IPS-15b (cell line): ENCODE measurements around the gene MYBBP1A.
A peak's percentile ranks its signal among the peaks of the same experiment; 100 is the strongest.

Source experiments
- H3K27me3 ChIP-seq: one replicate; pipeline ENCODE4 v1.6.1; 2013; ENCODE audit warnings: low read length; ENCODE audit not compliant: control insufficient read depth, insufficient read depth
- H3K36me3 ChIP-seq: one replicate; pipeline ENCODE4 v1.6.1; 2013; ENCODE audit warnings: low read length; ENCODE audit not compliant: control insufficient read depth, insufficient read depth
- H3K4me1 ChIP-seq: one replicate; pipeline ENCODE4 v1.6.1; 2013; ENCODE audit warnings: mild to moderate bottlenecking, low read length; ENCODE audit not compliant: control insufficient read depth, insufficient read depth
- H3K4me3 ChIP-seq: one replicate; pipeline ENCODE4 v1.5.1; 2013; ENCODE audit warnings: low read depth, low read length
- H3K9ac ChIP-seq: one replicate; pipeline ENCODE4 v1.6.1; 2013; ENCODE audit warnings: low read depth, mild to moderate bottlenecking, low read length
- H3K9me3 ChIP-seq: one replicate; pipeline ENCODE4 v1.6.1; 2013; ENCODE audit warnings: mild to moderate bottlenecking, low read length; ENCODE audit not compliant: control insufficient read depth, insufficient read depth

MYBBP1A gene

DNA sequence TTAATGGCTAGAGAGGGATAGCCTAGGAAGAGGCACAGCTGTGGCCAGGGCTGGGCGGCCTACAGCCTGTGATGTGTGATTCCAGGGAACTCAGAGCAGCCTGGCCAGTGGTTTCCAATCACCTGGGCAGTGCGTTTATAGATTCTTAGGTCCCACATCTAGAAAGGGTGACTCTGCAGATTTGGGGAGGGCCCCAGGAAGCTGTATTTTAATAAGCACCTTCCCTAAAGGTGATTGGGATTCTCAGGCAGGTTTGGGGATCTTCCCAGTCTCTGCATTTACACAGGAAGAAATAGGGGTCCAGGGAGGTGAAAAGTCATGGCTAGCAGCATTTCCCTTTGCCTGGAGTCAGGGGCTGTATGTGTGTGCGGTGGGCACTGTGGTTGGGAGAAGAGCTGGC is 47.0 kb downstream of the MYBBP1A start:
- Histone ChIP-seq H3K4me3 (no peak overlapping the region), H3K27me3 (no peaks in the 10 kb centered on the region), H3K36me3 (no peaks in the 10 kb centered on the region), H3K9me3 (no peaks in the 10 kb centered on the region), H3K4me1 (peaks cover under 1% of the 10 kb centered on the region), H3K9ac (no peak overlapping the region)

DNA sequence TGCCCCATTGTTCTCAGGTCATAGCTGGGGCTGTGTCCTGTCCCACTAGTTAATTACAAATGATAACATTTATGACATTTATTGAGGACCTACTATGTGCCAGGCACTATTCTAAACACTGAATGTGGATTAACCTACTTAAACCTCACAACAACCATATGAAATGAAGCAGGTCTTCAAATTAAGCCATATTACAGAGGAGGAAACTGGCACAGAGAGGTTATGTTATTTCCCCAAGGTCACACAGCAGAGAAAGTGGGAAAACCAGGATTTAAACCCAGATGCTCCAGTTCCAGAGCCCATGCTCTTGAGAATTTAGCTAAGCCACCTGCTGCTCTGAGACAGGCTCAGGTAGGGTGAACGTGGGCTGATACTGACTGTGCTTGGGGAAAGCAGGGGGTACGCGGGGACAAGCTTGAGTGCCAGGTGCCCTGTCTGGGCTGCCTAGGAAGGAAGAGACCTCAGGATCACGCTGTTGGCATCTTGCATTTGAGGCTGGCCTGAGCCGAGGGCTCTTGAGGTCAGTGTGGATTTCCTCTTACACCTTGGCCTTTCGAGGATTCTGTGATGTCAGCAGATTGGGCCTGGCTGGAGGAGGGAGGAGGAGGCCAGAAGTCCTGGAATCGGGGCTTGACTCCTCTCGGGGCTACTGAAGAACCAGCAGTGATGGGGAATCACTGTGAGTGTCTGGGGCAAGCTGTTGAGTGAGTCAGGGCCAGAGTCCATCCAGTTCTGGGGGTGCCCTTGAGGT is 47.6 kb downstream of the MYBBP1A start:
- Histone ChIP-seq H3K27me3 (no peaks in the 10 kb centered on the region), H3K36me3 (no peaks in the 10 kb centered on the region), H3K9ac (no peak overlapping the region), H3K4me3 (no peak overlapping the region), H3K4me1 (peaks cover 2% of the 10 kb centered on the region), H3K9me3 (no peaks in the 10 kb centered on the region)

DNA sequence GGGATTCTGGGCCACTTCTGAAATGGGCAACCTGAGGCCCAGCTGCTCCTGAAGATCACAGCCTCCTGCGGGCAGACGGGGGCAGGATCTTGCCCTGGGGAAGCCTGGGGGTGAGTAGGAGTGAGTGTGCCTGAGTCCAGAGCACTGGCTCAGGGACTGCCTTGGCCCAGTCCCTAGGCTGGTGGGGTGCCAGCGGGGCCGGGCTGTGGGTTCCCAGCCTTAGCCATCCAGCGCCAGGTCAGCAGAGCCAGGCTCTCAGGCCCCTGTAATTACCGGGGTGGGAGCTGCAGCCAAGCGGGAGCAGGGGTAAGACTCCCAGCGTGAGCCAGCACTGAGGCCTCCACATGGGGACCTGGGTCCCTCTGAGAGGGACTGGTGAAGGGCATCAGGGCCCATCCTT is 48.3 kb downstream of the MYBBP1A start:
- Histone ChIP-seq H3K9me3 (no peaks in the 10 kb centered on the region), H3K9ac (no peak overlapping the region), H3K4me3 (no peak overlapping the region), H3K4me1 (peaks cover 2% of the 10 kb centered on the region), H3K27me3 (no peaks in the 10 kb centered on the region), H3K36me3 (no peaks in the 10 kb centered on the region)

DNA sequence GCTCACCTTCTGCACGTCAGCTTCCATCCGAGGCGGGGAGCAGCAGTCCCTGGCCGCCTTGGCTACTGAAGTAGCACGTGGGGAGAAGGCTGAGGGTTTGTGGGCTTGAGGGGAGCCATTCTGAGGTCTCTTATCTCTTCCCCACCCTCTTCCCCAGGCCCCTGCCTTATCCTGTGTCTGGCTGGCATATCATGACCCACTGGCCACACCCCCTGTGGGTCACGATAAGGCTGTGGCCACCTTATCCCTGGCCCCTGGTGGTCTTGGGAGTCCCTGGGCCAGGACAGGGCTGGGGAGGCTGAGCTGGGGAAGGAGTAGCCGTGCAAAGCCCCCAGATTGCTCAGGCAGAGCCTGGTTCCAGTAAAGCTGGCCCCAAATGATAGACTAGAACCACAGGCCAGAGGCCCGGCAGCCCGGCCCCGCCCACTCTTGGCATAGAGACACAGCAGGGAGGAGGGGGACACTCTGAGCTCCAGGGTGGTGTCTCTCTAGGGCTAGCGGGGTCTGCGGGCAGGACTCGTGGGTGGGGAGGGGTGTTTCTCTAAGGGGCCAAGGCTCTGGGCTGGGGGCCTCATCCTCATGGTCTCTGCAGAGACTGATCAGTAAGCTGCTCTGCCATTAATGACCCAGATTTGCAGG is 48.9 kb downstream of the MYBBP1A start:
- no peaks in the 10 kb centered on the region for H3K9me3 ChIP-seq
- peaks cover 4% of the 10 kb centered on the region for H3K27me3 ChIP-seq
- H3K4me1 ChIP-seq = peaks cover 2% of the 10 kb centered on the region
- H3K4me3 ChIP-seq = no peak overlapping the region
- H3K9ac ChIP-seq = no peak overlapping the region
- H3K36me3 ChIP-seq = no peaks in the 10 kb centered on the region

DNA sequence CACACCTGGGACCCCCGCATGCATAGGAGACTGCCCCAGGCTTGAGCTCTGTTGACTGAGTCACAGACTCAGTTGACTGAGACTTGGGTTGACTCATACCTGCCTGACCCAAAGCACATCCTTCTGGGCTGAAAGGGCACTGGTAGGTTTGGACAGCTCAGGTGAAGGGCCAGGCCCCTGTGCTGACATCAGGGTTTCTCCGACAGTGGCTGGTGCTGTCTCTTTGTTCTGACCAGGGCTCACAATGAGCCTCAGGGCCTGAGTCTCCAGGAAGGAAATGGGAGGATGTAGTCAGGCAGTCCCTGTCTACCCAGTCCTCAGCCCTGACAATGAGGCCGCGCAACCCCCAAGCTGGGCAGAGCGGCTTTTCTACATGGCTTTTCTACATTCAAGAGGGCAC is 50.0 kb downstream of the MYBBP1A start:
- H3K4me3 ChIP-seq = no peak overlapping the region
- no peaks in the 10 kb centered on the region for H3K36me3 ChIP-seq
- H3K4me1 ChIP-seq = peaks cover 2% of the 10 kb centered on the region
- H3K9ac ChIP-seq = no peak overlapping the region
- peaks cover 14% of the 10 kb centered on the region for H3K27me3 ChIP-seq
- H3K9me3 ChIP-seq = no peaks in the 10 kb centered on the region

DNA sequence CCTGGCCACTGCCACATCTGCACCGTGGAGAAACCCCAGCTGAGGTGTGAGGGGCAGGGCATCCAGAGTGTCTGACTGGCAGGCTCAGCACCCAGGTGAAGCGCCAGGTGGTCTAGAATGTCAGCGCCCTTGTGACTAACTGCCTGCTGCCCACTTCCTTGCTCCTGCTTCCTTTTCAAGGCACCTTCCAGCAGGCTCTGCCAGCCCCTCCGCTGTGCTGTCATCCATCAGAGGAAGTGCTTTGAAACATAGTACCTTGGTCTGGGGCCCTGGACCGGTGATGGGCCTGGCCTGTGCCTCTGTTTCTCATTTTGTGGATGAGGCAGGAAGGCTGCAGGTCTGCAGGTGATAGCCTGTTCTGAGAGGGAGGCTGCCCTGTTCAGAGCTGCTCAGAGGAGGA is 51.0 kb downstream of the MYBBP1A start:
- H3K9ac ChIP-seq = no peak overlapping the region
- no peak overlapping the region for H3K4me3 ChIP-seq
- peaks cover 24% of the 10 kb centered on the region for H3K27me3 ChIP-seq
- no peaks in the 10 kb centered on the region for H3K36me3 ChIP-seq
- no peaks in the 10 kb centered on the region for H3K9me3 ChIP-seq
- peaks cover 2% of the 10 kb centered on the region for H3K4me1 ChIP-seq

DNA sequence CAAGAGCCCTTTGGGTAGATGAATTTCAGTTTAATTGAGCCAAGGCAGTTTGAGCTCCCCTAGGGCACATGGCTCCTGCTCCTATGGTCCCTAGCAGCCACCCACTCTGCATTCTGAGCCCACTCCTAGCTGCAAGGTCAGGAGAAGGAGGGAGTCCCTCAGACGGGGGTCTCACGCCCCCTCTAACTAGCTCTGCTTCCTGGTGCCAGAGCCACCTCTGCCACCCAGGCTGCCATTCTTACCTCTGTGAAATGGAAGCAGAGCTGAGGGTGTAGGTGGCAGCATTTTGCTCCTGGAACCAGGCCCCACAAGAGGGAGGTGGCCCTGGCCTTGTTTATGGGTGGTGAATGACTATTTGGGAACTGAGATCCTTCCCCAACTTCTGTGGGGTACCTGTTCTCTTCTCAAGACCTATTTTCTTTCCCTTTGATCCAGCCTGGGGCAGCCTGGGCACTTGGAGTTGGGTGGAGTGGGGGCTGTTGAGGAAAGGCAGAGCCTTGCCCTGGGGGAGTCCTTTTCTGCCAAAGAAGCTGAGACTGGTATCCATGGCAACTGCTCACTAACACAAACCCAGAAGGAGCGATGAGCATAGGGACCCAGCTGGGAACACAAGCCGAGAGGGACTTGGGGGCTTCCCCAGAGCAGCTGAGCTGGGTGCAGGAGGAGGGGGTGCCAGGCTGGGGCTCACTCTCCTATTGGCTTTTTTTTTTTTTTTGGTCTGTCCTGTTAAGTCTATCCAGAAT is 51.7 kb downstream of the MYBBP1A start:
- Histone ChIP-seq H3K9me3 (no peaks in the 10 kb centered on the region), H3K27me3 (peaks cover 24% of the 10 kb centered on the region), H3K4me1 (peaks cover 2% of the 10 kb centered on the region), H3K36me3 (no peaks in the 10 kb centered on the region), H3K9ac (no peak overlapping the region), H3K4me3 (no peak overlapping the region)

DNA sequence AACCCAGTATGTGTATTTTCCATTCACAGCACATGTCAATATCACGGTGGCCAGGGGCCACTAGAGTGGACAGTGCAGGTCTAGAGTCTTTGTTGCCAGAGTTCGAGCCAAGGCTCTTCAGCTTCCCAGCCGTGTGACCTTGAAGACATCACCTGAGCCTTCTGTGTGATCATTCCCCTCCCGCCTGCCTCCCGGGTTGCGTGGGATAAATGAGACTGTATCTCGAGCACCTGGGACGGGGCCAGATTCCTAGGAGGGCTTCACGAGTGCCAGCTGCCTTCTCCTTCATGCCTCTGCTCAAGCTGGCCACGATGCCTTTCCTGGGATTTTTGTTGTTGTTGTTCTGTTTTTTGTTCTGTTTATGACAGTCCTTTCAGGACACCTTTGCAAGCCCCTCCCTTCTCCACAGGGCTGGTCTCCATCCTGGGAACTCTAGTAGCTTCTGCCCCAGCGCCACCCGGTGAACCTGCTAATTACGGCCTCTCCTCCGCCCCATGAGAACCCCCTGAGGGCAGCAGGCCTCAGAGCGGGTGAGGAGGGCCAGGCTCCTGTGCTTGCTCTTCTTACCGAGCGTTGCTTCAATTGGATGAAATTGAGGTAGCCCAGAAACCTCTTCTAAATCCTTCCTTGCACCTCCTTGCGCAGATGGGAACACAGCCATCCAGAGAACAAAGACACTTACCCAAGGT is 52.6 kb downstream of the MYBBP1A start:
- no peak overlapping the region for H3K4me3 ChIP-seq
- H3K36me3 ChIP-seq = no peaks in the 10 kb centered on the region
- H3K9me3 ChIP-seq = no peaks in the 10 kb centered on the region
- no peak overlapping the region for H3K9ac ChIP-seq
- peaks cover 32% of the 10 kb centered on the region for H3K27me3 ChIP-seq
- H3K4me1 ChIP-seq = peaks cover 2% of the 10 kb centered on the region

DNA sequence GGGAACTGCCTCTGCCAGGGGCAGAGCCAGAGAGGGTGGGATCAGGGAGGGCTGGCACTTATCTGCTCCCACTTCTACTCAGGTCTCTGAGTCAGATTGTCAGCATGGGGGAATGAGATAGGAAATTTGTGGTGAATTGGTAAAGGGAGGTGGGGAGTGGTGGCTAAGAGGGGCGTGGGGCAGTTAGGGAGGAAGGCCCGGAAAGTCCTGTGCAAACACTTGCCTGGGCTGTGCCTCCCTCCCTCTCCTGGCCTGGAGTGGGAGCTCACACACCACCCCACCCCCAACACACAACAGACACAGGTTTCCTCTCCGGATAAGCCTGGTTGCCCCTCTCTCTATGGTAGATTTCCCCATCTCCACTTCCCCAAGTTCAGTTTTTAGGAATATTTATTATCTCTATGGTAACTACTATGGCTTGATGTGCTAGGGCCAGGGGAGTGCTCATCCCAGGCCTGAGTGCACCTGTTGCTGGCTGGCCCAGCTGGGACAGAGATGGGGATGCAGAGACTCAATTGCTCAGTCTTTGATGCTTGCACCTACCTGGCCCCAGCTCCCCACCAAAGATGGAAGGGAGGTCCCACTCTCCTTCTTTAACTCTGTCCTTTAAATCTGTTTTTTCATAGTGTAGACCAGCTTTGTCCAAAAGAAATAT is 53.8 kb downstream of the MYBBP1A start:
- no peaks in the 10 kb centered on the region for H3K36me3 ChIP-seq
- no peak overlapping the region for H3K4me3 ChIP-seq
- no peaks in the 10 kb centered on the region for H3K9me3 ChIP-seq
- peaks cover 2% of the 10 kb centered on the region for H3K4me1 ChIP-seq
- peaks cover 38% of the 10 kb centered on the region for H3K27me3 ChIP-seq
- H3K9ac ChIP-seq = no peak overlapping the region

DNA sequence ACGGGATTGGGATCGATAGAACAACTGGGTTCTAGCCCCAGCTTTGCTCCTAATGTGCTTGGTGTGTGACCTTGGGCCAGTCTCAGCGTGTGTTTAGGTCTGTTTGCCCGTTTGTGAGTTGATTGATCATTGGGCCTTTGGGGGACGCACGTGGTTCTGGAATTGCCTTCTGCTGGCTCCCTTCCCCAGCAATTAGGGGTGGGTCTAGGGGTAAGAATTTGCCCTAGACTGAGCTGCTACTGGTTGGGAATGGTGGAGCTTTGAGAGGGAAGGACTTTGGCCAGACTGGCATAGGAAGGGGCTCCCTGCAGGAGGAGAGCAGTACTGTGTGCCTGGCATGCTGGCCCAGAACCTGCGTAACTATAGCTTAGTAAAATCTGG is 55.0 kb downstream of the MYBBP1A start:
- peaks cover 38% of the 10 kb centered on the region for H3K27me3 ChIP-seq
- no peaks in the 10 kb centered on the region for H3K9me3 ChIP-seq
- no peak overlapping the region for H3K9ac ChIP-seq
- H3K36me3 ChIP-seq = no peaks in the 10 kb centered on the region
- peaks cover 2% of the 10 kb centered on the region for H3K4me1 ChIP-seq
- peak overlapping the region; percentile 69 for H3K4me3 ChIP-seq

DNA sequence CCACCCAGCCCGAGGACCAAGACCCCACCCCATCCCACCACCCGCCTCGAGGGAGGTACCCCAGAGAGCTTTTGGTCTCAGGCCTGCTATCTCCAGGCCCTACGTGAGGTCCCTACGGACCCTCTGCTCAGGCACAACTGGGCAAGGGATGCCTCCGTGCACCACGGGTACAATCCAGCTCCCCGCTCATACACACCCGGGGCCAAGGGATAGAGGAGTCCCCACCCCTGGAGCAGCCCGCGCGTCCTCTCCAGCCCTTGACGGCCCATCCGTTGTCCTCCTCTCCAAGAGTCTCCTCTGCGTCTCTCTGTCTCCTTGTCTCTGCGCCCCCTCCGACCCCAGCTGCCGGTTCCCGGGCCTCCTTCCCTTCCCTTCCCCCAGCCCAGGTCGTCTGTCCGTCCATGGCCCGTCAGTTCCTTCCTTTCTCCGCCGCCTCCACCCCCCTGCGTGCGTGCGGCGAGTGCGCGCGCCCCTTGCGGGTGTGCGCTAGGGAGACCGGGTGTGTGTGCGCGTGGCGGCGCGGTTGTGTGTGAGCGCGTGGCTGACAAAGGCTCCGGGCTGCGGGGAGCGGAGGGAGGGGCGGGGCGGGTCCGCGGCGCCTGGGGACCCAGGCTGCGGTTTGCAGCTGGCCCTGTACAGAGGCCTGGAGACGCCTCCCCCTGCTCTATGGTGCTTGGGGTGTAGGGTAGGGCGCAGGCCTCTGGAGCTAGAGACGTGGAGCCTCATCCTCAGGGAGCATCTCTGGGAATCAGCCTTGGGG is 55.6 kb downstream of the MYBBP1A start:
- Histone ChIP-seq H3K9me3 (no peaks in the 10 kb centered on the region), H3K27me3 (peaks cover 38% of the 10 kb centered on the region), H3K4me1 (peaks cover 2% of the 10 kb centered on the region), H3K4me3 (peak overlapping the region; percentile 69), H3K9ac (no peak overlapping the region), H3K36me3 (no peaks in the 10 kb centered on the region)
